DOHH2 (cell line): ENCODE results near the gene PCK2.

ENCODE experiments used
- EZH2phosphoT487 ChIP-seq: fragments of 200-600 bp; sonication (generic); IDR thresholded peaks from 2 replicates; pipeline ENCODE4 v1.6.1; 2017; ENCODE audit warnings: borderline replicate concordance, mild to moderate bottlenecking, antibody characterized with exemption, low read length, moderate library complexity, mixed read lengths
- TF ChIP-seq, protein P1 (sequence below): fragments of 200-600 bp; sonication (generic); IDR thresholded peaks from one replicate; pipeline ENCODE4 v1.5.1; 2014; ENCODE audit warnings: antibody characterized with exemption, mild to moderate bottlenecking, low read depth, low read length; ENCODE audit not compliant: poor library complexity, severe bottlenecking

- TF ChIP-seq, protein P1, sequence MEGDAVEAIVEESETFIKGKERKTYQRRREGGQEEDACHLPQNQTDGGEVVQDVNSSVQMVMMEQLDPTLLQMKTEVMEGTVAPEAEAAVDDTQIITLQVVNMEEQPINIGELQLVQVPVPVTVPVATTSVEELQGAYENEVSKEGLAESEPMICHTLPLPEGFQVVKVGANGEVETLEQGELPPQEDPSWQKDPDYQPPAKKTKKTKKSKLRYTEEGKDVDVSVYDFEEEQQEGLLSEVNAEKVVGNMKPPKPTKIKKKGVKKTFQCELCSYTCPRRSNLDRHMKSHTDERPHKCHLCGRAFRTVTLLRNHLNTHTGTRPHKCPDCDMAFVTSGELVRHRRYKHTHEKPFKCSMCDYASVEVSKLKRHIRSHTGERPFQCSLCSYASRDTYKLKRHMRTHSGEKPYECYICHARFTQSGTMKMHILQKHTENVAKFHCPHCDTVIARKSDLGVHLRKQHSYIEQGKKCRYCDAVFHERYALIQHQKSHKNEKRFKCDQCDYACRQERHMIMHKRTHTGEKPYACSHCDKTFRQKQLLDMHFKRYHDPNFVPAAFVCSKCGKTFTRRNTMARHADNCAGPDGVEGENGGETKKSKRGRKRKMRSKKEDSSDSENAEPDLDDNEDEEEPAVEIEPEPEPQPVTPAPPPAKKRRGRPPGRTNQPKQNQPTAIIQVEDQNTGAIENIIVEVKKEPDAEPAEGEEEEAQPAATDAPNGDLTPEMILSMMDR, result no peak
- no peak for TF ChIP-seq EZH2phosphoT487
Observed at GRCh38 chr14:24067133-24068082, 26.7 kb upstream of the PCK2 start.
